Activated naive CD4-positive, alpha-beta T cell (primary cell): ENCODE data around the gene BDKRB2.

Experiments
- DNase-seq, 4 experiments: peaks; one replicate each; lab custom pipeline; 2025; lab: John Stamatoyannopoulos, UW

BDKRB2 gene

GRCh38 chr14:96252999-96253539 is 48.4 kb downstream of the BDKRB2 start:
- no peak for DNase-seq

DNA sequence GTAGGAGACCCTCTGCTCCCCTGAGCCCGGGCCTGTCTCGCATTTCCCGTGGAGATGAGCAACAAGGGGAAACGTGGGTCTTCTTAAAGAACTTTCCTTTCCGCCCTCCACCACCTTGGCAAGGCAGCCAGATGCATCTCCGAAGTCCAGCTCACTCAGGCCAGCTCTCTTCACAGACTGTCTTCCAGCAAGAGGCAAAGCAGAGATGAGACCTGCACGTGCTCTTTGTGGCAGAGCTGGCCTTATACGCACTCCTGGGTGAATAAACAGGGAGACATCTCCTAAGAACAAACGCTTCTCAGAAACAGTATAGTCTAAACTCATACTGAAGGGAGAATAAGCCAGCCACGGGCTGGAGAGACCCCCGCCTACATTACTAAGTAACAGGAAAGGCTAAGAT is 50.0 kb downstream of the BDKRB2 start:
- no peak for DNase-seq

DNA sequence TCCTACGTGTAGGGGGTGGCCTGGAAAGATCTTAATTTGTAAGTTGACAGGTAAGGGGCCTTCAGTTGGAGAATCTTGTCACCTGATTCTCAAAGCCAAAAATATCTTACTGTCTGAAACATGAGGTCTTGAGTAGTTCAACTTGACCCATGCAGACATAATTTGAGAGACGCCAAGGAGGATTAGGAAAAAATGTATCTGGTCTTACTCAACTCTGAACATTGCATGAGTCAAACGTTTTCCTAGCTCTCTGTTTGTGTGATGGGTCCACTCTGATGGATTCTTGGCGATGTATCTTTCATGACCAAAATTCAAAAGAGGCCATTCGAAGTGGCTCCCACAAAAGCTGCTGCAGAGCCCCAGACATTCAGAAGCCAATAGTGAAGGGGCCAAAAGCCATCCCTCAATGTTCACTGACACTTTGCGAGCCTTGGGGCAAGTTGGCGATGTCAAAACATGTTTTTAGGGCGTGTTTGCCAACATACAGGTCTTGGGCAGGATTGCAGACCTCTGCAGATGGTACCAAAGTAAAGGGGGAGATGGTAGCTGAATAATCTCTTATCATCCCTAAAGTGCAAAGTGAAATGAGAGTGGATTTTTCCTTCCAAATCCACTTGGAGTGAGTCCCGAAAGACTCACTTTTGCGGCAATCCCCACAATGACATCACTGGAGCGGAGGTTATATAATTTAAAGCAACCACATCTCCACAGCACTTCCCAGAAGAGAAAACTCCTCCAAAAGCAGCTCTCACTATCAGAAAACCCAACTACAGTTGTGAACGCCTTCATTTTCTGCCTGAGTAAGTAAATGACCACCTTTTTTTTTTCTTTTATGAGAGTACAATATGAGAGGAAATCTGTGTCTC is 51.1 kb downstream of the BDKRB2 start, which contains the start of gene BDKRB1:
BDKRB1 (plus strand) TSS at position 710 of the 866 bp plus-strand sequence. CDS start 7,473 bp downstream, outside the sequence.
- no peak for DNase-seq

DNA sequence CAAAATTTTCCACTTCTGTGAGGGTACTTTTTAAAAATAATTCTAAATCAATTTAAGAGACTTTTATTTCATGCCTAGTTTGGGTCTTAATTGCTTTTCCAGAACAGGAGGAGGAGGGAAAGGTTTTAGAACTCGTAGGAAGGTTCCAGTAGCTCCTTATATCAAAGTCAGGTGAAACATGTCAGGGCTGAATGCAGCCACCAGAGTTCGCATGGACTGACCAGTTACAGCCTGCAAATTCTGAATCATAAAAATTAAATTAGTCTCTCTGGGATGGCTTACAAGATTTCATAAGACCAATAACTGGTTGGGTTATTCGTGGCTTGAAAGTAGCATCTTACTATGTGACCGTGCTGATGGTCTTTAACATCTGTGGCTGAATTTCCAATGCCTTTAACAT is 51.8 kb downstream of the BDKRB2 start:
- no peak for DNase-seq

DNA sequence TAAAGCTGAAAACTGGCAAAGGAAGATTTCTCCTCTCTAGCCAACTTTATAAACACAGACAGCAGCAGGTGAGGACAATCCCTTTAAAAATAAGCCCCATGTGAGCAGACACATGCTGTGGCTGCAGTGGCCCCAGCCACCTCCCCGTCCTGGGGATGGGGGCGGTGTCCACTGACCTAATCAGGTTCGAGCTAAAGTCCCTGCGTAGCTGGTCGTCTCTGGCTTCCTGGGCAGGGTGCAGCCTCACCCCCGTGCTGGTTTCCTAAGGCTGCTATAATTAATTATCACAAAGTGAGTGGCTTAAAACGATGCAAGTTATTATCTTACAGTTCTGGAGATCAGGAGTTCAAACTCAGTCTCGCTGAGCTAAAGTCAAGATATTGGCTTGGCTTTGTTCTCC is 52.4 kb downstream of the BDKRB2 start:
- DNase-seq: no peak

- DNase-seq: no peak
These were observed 53.3 kb downstream of the BDKRB2 start for GRCh38 chr14:96257900-96258299.

- DNase-seq: no peak
These were observed 55.7 kb downstream of the BDKRB2 start for GRCh38 chr14:96260341-96260821.

DNA sequence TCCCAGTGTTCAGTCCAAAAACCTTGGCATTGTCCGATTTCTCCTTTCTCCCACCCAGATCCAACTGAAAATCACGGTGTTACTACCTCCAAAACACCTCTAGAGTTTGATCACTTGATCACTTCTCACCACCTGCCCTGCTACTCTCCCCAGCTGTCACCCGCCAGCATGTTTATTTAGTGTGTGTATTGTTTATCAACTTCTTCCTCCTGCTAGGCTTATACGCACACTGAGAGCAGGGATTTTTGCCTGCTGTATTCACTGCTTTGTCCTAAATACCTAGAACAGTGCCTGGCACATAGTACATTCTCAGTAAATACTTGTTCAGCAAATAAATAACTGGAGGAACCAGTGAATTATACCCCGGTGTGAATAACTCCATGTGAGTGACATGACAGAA is 56.4 kb downstream of the BDKRB2 start:
- DNase-seq: no peak

DNA sequence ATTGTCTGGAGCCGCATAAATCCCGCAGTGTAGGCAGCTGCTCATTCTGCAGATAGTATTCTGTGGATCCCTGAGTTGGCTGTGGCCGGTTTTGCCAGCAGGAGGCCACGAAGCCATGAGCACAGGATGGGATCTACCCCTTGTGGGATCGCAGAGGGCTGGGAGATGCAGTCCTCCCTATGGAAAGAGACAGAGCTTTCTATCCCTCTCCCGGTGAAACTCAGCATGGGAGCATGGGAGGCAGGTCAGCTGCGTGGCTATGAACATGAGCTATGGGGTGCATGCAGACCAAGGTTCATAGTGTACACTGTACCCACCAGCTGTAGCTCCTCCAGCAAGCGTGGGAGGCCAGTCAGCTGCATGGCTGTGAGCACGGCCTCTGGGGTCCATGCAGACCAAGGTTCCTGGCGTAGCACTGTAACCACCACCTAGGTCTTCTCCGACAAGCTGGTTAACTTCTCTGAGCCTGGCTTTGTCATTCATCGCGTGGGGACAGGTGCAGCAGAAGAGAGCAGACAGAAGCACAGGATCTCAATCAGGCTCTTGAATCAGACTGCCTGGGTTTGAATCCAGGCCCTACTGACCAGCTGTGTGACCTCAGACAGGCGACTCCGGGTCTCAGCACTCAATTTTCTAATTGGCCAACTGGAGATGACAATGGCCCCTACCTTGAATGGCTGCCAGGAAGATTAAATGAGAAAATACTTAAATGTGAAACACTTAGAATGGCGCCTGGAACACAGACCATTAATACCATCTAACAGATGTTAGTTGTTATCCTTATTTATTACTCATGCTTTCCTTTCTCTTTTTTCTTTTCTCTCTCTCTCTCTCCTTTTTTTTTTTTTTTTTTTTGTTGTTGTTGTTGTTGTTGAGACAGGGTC is 57.4 kb downstream of the BDKRB2 start:
- DNase-seq: no peak

DNA sequence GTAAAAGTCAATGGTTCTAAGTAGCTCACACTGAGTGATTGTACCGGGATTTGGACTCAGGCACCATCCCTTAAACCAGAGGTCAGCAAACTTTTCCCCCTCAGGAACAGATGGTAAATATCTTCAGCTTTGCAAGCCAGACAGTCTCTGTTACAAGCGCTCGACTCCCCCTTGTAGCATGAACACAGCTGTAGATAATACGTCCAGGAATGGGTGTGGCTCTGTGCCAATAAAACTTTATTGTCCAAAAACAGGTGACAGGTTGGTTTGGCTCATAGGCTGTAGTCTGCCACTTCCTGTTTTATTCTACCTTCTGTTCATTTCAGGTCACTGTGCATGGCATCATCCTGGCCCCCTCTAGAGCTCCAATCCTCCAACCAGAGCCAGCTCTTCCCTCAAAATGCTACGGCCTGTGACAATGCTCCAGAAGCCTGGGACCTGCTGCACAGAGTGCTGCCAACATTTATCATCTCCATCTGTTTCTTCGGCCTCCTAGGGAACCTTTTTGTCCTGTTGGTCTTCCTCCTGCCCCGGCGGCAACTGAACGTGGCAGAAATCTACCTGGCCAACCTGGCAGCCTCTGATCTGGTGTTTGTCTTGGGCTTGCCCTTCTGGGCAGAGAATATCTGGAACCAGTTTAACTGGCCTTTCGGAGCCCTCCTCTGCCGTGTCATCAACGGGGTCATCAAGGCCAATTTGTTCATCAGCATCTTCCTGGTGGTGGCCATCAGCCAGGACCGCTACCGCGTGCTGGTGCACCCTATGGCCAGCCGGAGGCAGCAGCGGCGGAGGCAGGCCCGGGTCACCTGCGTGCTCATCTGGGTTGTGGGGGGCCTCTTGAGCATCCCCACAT is 58.9 kb downstream of the BDKRB2 start:
- no peak for DNase-seq

- no peak for DNase-seq
These were observed 59.5 kb downstream of the BDKRB2 start for GRCh38 chr14:96264200-96264553.

DNA sequence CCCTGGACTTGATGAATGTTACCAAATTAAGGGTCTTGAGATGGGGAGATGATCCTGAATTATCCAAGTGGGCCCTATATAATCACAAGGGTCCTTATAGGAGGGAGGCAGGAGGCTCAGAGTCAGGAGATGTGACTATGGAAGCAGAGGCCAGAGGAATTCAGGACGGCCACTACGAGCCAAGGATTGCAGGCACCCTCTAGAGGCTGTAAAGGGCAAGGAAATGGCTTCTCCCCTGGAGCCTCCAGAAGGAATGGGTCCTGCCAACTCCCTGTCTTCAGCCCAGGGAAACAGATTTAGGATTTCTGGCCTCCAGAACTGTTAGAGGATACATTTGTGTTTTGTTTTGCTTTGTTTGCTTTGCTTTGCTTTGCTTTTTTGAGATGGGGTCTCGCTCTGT is 60.2 kb downstream of the BDKRB2 start:
- DNase-seq: no peak

DNA sequence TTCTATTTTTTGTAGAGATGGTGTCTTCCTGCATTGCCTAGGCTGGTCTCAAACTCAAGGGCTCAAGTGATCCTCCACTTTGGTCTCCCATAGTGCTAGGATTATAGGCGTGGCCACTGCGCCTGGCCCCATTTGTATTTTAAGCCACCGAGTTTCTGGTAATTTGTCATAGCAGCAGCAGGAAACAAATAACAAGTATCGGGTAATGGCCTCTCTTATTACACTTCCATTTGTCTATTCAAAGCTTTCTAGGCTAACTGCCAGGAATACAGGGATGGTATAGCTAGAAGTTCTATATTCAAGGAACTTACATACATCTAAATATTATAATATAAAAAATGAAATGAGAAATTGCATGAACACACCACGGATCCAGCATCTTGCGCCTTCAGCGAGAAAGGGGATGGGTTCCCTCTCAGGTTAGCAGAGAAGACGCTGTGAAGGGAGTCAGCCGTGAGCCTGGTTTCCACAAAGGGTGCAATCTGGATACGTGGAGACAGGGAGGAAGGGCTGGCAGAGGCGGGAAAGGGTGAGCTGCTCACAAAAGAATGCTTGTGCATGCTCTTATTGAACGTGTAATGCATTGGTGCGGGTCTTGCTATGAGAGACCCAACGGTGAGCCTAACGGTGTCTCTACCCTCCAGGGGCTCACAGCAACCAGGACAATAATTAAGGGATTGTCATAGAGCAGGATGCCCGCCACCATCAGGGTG is 60.9 kb downstream of the BDKRB2 start:
- no peak for DNase-seq

DNA sequence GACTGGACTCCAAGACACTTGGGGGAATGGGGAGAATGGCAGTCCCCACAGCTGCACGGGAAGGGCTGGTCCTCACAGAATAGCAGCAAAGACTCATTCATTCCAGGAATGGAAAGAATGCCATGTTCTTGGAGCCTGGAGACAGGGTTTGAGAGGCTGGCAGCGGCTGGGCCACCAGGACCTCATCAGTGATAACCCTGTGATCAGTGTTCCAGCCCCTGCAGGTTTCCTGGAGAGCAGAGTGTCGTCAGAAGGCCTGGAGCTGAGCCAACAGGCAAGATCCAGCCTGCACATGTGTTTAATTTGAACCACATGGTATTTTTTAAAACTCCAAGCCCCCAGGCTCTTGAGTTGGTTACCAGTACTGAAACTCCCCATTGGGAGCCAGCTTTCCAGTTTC is 62.7 kb downstream of the BDKRB2 start:
- no peak for DNase-seq

DNA sequence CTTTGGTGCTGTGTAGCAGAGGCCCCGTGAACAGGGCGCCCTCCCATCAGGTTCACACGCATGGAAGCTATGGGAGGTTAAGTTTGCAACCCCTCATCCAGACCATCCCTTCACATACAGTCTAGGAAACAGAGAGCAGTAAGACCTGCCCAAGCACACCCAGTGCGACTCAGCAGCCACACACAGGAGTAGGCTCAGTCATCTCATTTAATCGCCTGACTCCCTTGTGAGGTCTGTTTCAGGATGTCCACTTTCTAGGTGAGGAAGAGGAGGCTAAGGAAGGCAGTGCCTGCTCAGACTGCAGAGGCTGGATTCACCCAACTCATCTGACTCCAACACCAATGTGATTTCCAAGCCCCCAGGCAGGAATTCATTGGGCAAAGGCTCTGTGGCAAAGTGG is 63.3 kb downstream of the BDKRB2 start:
- DNase-seq: no peak

GRCh38 chr14:96268431-96269358 is 64.1 kb downstream of the BDKRB2 start:
- no peak for DNase-seq

- no peak for DNase-seq
These were observed 64.7 kb downstream of the BDKRB2 start for GRCh38 chr14:96269359-96269710.

DNA sequence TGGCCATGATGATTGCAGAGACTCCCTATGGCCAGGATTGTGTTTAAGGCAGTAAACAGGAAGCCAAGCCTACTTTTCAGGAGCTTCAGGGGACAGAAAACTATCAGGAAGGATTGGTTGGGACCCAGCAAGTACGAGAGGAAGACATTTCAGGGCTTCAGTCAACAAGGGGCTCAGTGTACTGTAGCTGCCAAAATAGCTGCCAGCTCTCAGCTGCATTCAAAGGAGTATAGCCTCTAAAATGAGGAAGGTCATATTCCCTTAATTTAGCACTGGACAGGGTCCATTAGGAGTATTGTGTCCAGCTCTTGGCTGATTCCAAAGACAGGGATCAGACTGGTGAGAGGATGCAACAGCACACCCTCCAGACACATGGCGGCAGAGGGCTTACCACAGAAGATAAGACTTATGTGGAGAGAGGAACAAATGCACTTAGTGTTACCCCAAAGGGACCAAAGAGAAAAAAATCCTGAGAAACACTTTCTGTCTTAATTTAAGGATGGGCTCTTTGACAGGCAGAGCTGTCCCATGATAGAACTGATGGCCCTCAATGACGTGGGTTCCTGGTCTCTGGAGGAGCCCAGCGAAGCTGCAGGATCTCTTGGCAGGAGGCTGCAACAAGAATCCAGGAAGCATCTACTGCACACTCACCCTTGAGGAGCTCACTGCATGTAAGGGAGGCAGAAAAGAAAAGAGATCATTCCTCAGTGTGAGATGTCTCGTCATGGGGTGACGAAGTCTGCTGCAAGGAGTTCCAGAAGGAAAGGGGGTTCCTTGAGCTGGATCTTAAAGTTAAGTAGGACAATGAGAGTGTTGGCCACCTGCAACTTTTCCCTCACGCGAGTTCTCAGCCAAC is 66.2 kb downstream of the BDKRB2 start:
- DNase-seq: no peak

GRCh38 chr14:96271421-96271762 is 66.8 kb downstream of the BDKRB2 start:
- DNase-seq: no peak
